Peyer's patch (tissue), 4 donors: Measurements from ENCODE around the gene CHST1.

Source experiments
- POLR2A ChIP-seq, 2 donors: fragments of 450-650 bp; IDR thresholded peaks; one replicate each; pipeline ENCODE4 v1.5.1; 2017; ENCODE audit warnings: antibody characterized with exemption in 2 of 2, mild to moderate bottlenecking in 2 of 2, moderate library complexity in 2 of 2
- TF ChIP-seq, protein P1 (sequence below), 6 experiments: fragments of 450-650 bp in 4 of 6; fragments of 200-600 bp in 2 of 6; sonication (generic) in 1 of 6; IDR thresholded peaks; one replicate each; pipeline ENCODE4 v1.5.1; 2017 to 2019; ENCODE audit warnings: antibody characterized with exemption in 6 of 6, mild to moderate bottlenecking in 3 of 6, moderate library complexity in 1 of 6

DNA sequence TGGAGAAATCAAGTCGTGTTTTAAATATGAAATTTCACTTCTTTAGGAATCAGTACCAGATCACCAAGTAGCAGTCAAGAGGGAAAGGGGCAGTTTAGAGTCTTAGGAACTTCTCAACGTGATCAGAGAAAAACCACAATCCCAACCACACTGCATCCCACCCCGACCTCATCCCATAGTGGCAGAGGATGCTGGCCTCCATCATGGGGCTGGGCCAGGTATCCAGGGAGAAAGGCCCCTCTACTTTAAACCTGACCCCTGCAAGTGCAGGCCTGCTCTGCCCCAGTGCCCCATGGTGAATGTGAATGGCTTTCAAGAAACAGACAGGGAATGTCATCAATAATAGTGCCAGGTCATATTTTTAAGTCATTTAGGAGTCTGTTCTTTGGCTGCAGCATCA, 12.1 kb downstream of the CHST1 start:
- TF ChIP-seq, protein P1, sequence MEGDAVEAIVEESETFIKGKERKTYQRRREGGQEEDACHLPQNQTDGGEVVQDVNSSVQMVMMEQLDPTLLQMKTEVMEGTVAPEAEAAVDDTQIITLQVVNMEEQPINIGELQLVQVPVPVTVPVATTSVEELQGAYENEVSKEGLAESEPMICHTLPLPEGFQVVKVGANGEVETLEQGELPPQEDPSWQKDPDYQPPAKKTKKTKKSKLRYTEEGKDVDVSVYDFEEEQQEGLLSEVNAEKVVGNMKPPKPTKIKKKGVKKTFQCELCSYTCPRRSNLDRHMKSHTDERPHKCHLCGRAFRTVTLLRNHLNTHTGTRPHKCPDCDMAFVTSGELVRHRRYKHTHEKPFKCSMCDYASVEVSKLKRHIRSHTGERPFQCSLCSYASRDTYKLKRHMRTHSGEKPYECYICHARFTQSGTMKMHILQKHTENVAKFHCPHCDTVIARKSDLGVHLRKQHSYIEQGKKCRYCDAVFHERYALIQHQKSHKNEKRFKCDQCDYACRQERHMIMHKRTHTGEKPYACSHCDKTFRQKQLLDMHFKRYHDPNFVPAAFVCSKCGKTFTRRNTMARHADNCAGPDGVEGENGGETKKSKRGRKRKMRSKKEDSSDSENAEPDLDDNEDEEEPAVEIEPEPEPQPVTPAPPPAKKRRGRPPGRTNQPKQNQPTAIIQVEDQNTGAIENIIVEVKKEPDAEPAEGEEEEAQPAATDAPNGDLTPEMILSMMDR (IDR thresholded peaks at IDR 0.05): no peak
- TF ChIP-seq POLR2A (IDR thresholded peaks at IDR 0.05): no peak
